Measurements from ENCODE around the gene SLC6A18. TPM values are rescaled to one million over a fixed set of nuclear protein-coding genes. Genes with fewer than 3 reads are reported as not detected.

Gene SLC6A18
- total and polyA plus RNA-seq, 2 of the 4 experiments (the other 2 are of a cell fraction) = not detected

DNA sequence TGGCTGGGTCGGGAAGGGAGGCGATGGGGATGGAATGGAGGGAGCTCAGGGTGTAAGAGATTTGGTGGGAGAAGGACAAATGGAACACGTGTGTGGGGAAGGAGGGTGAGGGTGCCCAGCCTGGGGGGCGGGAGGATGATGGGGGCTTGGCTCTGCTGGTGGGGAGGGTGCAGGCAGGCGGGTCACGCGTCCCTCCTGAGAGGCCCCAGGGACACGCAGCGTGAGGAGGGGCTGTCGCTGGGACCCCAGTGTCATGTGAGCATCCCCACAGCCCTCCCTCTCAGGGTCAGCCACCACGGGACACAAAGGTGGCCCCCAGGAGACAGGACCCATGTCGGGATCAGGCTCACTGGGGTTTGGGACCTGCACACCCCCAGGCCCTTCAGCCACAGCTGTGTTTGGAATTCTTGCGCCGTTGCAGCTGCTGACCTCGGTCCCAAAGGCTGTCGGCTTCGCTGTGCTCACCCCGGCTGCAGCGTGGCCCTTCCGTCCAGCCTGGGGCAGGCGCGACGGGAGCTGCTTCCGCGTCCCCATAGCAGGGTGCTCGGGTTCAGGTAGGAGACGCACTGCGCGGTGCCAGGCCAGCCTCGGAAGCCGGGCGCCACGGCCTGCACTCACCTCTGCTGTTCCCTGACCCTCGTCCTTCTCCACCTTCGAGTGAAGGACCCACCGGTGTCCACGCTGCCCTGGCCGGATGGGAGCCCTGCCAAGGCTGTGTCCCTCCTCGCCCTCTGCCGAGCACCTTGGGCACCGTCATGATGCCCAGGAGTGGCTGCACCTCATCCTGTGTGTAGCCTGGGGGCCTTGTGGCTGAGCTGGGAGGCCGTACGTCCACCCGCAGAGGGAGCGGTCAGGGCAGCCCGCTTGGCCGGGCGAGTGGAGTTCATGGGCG is 18.4 kb upstream of the SLC6A18 start:
- H3K4me2 ChIP-seq (ENCODE audit: low read depth, low read length) = no peak overlapping the region
- BruUV-seq (replicated peaks) = no TSS peak
- H3K4me3 ChIP-seq (ENCODE audit: insufficient read depth, low read depth, low read length) = no peak overlapping the region
- H4K91ac ChIP-seq (ENCODE audit: insufficient read depth, low read depth, low read length) = no peak overlapping the region
- no peaks in the 10 kb centered on the region for H3K36me3 ChIP-seq (ENCODE audit: control insufficient read depth, insufficient read depth, low read length)
- H3K14ac ChIP-seq (replicated peaks; ENCODE audit: low read depth, low read length) = no peak overlapping the region
- H3K18ac ChIP-seq (ENCODE audit: low read depth, low read length) = no peak overlapping the region
- no peak overlapping the region for H3K23ac ChIP-seq (ENCODE audit: low read depth, low read length)
- H4K8ac ChIP-seq (ENCODE audit: low read depth in 2 of 2, low read length in 2 of 2) = no peak overlapping the region
- dilution Hi-C loops (cut with HindIII; ENCODE audit: low sequenced_read_pairs, unreplicated experiment) = no loop called here
- no peak overlapping the region for H2BK20ac ChIP-seq (ENCODE audit: low read depth, low read length)
- in situ Hi-C loops (cut with MboI; ENCODE audit: low sequenced_read_pairs) = no loop called here
- intact Hi-C loops (cut with micrococcal nuclease) = no loop called here
- ATAC-seq (ENCODE audit: low read depth) (no peak), DNase-seq (no peak)
- no peak overlapping the region for H2BK120ac ChIP-seq (ENCODE audit: low read depth, low read length)
- H3K27me3 ChIP-seq (ENCODE audit: control insufficient read depth, insufficient read depth, low read length) = peaks cover 28% of the 10 kb centered on the region; the same call in 1 of the 2 replicates
- H2AFZ ChIP-seq (replicated peaks; ENCODE audit: low read length, poor library complexity) = no peak overlapping the region
- H3K9me3 ChIP-seq (ENCODE audit: control insufficient read depth, insufficient read depth, low read length) = no peaks in the 10 kb centered on the region
- ChIA-PET POLR2A (ENCODE audit: unreplicated experiment) (no interaction called here), CTCF (no interaction called here)
- no peak overlapping the region for H2AK9ac ChIP-seq (replicated peaks; ENCODE audit: low read depth, low read length, poor library complexity)
- H3K9ac ChIP-seq (ENCODE audit: low read depth, low read length) = no peak overlapping the region
- 40% methylated on average over 15 of the region's 49 CpGs; no CpG with 5 or more reads in 1 of the 2 experiments for WGBS, 2 experiments (ENCODE audit: extremely low coverage in 2 of 2, insufficient read length in 1 of 2)
- no peaks in the 10 kb centered on the region for H3K79me1 ChIP-seq (ENCODE audit: low read depth in 1 of 2, low read length in 2 of 2)
- H3K4ac ChIP-seq (ENCODE audit: low read depth, low read length) = no peak overlapping the region
- no peaks in the 10 kb centered on the region; the same call in 1 of the 2 replicates for H4K20me1 ChIP-seq (ENCODE audit: insufficient read depth, low read length)
- no peak overlapping the region for H2BK5ac ChIP-seq (ENCODE audit: low read depth, low read length, poor library complexity, severe bottlenecking)
- H2BK15ac ChIP-seq (ENCODE audit: low read depth, low read length) = no peak overlapping the region
- H3K4me1 ChIP-seq (ENCODE audit: control insufficient read depth, insufficient read depth, low read length) = peaks cover 3% of the 10 kb centered on the region; the same call in 1 of the 2 replicates
- no peak overlapping the region for H3K27ac ChIP-seq (ENCODE audit: insufficient read depth, low read length)
- H3K9me1 ChIP-seq (ENCODE audit: insufficient read depth, low read length) = peaks cover 4% of the 10 kb centered on the region; the same call in 1 of the 2 replicates
- H2AK5ac ChIP-seq (ENCODE audit: low read depth, low read length) = no peak overlapping the region
- no peak overlapping the region for H3K56ac ChIP-seq (ENCODE audit: extremely low read depth, insufficient read depth, low read length)
- H4K5ac ChIP-seq (ENCODE audit: low read depth, low read length) = no peak overlapping the region
- TF ChIP-seq CEBPB (IDR thresholded peaks at IDR 0.05; ENCODE audit: low read depth, low read length) (no peak), FOS (IDR thresholded peaks at IDR 0.05; ENCODE audit: low read depth, low read length) (no peak), SMC3 (IDR thresholded peaks at IDR 0.05; ENCODE audit: low read depth, low read length) (no peak), NFE2L2 (IDR thresholded peaks at IDR 0.05; ENCODE audit: low read depth, low read length) (no peak), RFX5 (IDR thresholded peaks at IDR 0.05; ENCODE audit: low read depth, low read length) (no peak), MXI1 (IDR thresholded peaks at IDR 0.05; ENCODE audit: borderline replicate concordance, low read depth, low read length) (no peak), BHLHE40 (IDR thresholded peaks at IDR 0.05; ENCODE audit: low read depth, low read length) (no peak), MAFK (IDR thresholded peaks at IDR 0.05; ENCODE audit: low read depth, low read length) (no peak), RAD21 (IDR thresholded peaks at IDR 0.05; ENCODE audit: low read length) (no peak), CTCF (conservative IDR thresholded peaks at IDR 0.05; ENCODE audit: low read depth, low read length) (no peak), CHD1 (IDR thresholded peaks at IDR 0.05; ENCODE audit: low read depth, low read length) (no peak), POLR2A (IDR thresholded peaks at IDR 0.05; ENCODE audit: low read depth, low read length) (no peak), MAZ (IDR thresholded peaks at IDR 0.05; ENCODE audit: borderline replicate concordance, low read depth, low read length) (no peak), RCOR1 (IDR thresholded peaks at IDR 0.05; ENCODE audit: insufficient replicate concordance, low read length) (no peak)
- TF ChIP-seq, protein P1, sequence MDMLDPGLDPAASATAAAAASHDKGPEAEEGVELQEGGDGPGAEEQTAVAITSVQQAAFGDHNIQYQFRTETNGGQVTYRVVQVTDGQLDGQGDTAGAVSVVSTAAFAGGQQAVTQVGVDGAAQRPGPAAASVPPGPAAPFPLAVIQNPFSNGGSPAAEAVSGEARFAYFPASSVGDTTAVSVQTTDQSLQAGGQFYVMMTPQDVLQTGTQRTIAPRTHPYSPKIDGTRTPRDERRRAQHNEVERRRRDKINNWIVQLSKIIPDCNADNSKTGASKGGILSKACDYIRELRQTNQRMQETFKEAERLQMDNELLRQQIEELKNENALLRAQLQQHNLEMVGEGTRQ (IDR thresholded peaks at IDR 0.05; ENCODE audit: low read depth, low read length) = no peak
